HG02571 (cell line): Measurements from ENCODE around the gene CKMT2.

ENCODE experiments used
- ATAC-seq: cut with Tn5 transposase; IDR thresholded peaks from one replicate; pipeline ENCODE4 v1.9.1; 2021; ENCODE audit warnings: mild to moderate bottlenecking, moderate library complexity; ENCODE audit not compliant: unreplicated experiment

Gene CKMT2

DNA sequence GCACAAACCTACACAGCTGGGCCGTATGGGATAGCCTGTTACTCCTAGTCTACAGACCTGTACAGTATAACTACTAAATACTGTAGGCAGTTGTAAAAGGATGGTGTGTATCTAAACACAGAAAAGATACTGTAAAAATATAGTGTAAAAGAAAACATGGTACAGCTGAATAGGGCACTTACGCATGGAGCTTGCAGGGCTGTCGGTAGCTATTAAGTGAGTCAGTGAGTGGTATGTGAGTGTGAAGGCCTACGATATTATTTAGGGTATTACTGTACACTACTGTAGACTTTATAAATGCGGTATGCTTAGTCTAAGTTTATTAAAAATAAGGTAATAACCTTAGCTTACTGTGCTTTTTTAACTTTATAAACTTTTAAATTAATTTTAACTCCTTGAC is 69.5 kb downstream of the CKMT2 start:
- ATAC-seq = no peak

DNA sequence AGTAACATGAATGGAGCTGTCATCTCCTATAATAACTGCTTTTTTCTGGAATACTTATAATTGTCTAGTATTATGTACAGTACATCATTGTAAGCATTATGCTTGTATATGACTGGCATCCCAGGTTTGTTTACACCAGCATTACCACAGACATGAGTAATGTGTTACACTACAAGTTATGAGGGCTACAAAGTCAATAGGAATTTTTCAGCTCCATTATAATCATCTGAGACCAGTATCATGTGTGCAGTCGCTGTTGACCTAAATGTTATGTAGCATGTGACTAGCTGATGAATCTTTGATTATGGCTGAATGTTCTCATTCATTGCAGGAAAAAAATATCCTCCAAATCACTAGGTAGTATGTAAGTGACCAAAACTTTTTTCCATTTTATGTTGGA is 70.4 kb downstream of the CKMT2 start:
- no peak for ATAC-seq

GRCh38 chr5:81305785-81306184 is 72.7 kb downstream of the CKMT2 start:
- no peak for ATAC-seq

DNA sequence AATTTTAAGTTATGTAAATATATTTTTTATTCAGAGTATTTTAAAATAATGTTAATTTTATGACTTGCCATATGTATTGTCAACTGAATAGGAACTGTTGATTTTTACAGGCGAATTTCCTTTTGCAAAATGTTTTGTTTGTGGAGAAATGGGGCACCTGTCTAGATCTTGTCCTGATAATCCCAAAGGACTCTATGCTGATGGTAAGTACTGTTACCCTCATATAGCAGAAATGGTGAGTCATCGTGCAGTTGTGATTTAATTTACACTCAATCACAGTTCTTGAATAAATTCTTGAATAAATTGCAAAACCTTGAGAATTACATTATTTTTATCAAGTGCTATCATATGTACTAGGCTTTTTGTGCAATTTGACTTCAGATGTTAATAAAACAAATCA is 75.7 kb downstream of the CKMT2 start:
- no peak for ATAC-seq

- no peak for ATAC-seq
These were observed 77.4 kb downstream of the CKMT2 start for GRCh38 chr5:81310402-81311063.

DNA sequence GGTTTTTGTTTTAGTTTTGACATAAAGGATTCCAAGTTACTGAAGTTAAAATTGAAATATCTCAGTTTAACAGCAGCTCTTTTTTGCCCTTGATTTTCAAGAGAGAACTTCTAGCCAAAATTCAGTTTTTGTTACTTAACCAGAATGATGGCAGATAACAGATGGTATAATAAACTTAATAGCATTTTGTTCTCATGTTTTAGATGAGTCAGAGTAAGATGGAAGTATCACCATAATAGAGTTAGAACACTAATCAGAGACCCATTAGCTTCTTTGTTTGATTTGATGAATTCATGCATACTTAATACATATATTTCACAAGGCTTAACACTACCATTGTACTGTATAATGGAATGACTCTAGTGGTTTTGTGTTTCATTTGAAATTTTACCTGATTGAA is 80.2 kb downstream of the CKMT2 start:
- no peak for ATAC-seq

GRCh38 chr5:81313686-81314085 is 80.6 kb downstream of the CKMT2 start:
- ATAC-seq = no peak

GRCh38 chr5:81314581-81314980 is 81.5 kb downstream of the CKMT2 start:
- no peak for ATAC-seq

DNA sequence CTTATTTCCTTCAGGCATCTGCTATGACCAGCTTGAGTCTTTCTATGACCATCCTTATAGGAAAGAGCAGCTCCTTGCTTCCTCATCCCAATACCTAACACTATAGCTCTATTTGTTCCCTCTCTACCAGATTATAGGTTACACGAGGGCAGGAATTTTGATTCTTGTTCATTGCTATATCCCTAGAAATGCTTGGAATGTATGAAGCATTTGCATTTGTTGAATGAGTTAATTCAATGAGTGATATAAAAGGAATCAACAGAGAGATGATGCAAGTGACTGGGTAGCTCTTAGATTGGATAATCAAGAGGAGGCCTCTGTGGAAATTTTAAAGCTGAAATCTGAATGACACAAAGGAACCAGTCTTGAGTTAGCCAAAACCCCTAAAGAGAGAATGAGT is 82.2 kb downstream of the CKMT2 start:
- no peak for ATAC-seq

- no peak for ATAC-seq
These were observed 82.7 kb downstream of the CKMT2 start for GRCh38 chr5:81315830-81316229.
